Caco-2 (cell line): ENCODE results near the gene MAMDC4. TPM values are rescaled to one million over a fixed set of nuclear protein-coding genes. Genes with fewer than 3 reads are reported as not detected.

Source experiments
- BruUV-seq: library from RNA; stranded (reverse); fragments of 400-500 nt; replicated peaks from 2 replicates; lab custom pipeline; 2021; lab: Mats Ljungman, UMichigan
- CTCF ChIA-PET: fragments of 300-600 bp; sonication (Branson Sonifier 250); formaldehyde crosslinking; loops from one replicate; lab custom pipeline; 2022; ENCODE audit warnings: antibody characterized with exemption; lab: Charles Lee
- POLR2A ChIA-PET: fragments of 300-600 bp; sonication (Branson Sonifier 250); formaldehyde crosslinking; loops from one replicate; lab custom pipeline; 2022; ENCODE audit warnings: antibody characterized with exemption; lab: Charles Lee
- DNase-seq, 2 experiments: peaks; one replicate each; pipeline versions ENCODE4 v3.0.0 to v3.0.0-alpha.2; 2020 to 2022
- H3K27me3 ChIP-seq: replicated peaks from 2 replicates; pipeline ENCODE4 v1.6.0; 2011; ENCODE audit warnings: low read length; ENCODE audit not compliant: control insufficient read depth, insufficient read depth
- H3K36me3 ChIP-seq: 2 replicates; pipeline ENCODE4 v1.5.1; 2011; ENCODE audit warnings: low read length; ENCODE audit not compliant: control insufficient read depth, insufficient read depth
- H3K4me1 ChIP-seq: fragments of 250-450 bp; sonication (Bioruptor Pico); 2 replicates; pipeline ENCODE4 v1.5.1; 2020; ENCODE audit warnings: mild to moderate bottlenecking
- H3K4me3 ChIP-seq: 2 replicates; pipeline ENCODE4 v1.5.1; 2011; ENCODE audit warnings: low read depth, mild to moderate bottlenecking, control low read depth, low read length
- H3K9me3 ChIP-seq: fragments of 250-450 bp; sonication (Bioruptor Pico); 2 replicates; pipeline ENCODE4 v1.5.1; 2020; ENCODE audit warnings: mild to moderate bottlenecking, moderate library complexity
- H3K27ac Mint-ChIP-seq: one replicate; pipeline ENCODE4 v1.8.0; 2022; ENCODE audit warnings: mixed read lengths; ENCODE audit not compliant: unreplicated experiment
- H3K27me3 Mint-ChIP-seq: one replicate; pipeline ENCODE4 v1.8.0; 2022; ENCODE audit warnings: mixed read lengths; ENCODE audit not compliant: insufficient read depth, unreplicated experiment
- H3K36me3 Mint-ChIP-seq: one replicate; pipeline ENCODE4 v1.8.0; 2022; ENCODE audit warnings: mild to moderate bottlenecking, mixed read lengths; ENCODE audit not compliant: insufficient read depth, unreplicated experiment
- H3K4me1 Mint-ChIP-seq: one replicate; pipeline ENCODE4 v1.8.0; 2022; ENCODE audit warnings: low read depth, mixed read lengths; ENCODE audit not compliant: unreplicated experiment
- H3K4me3 Mint-ChIP-seq: one replicate; pipeline ENCODE4 v1.8.0; 2022; ENCODE audit warnings: mild to moderate bottlenecking, moderate library complexity, mixed read lengths; ENCODE audit not compliant: unreplicated experiment
- H3K9me3 Mint-ChIP-seq: one replicate; pipeline ENCODE4 v1.8.0; 2022; ENCODE audit warnings: mixed read lengths; ENCODE audit not compliant: unreplicated experiment
- CTCF ChIP-seq, 2 experiments: fragments of 200-600 bp in 1 of 2; IDR thresholded peaks; 1 replicate in 1 of 2; 2 replicates in 1 of 2; pipeline versions ENCODE4 v1.5.1 to v1.8.0; 2011 to 2022; ENCODE audit warnings: antibody characterized with exemption in 1 of 2, control low read depth in 1 of 2, inconsistent platforms in 1 of 2, low read depth in 1 of 2, low read length in 1 of 2, mild to moderate bottlenecking in 1 of 2, moderate library complexity in 1 of 2; ENCODE audit not compliant: insufficient read depth in 1 of 2, severe bottlenecking in 1 of 2, unreplicated experiment in 1 of 2
- intact Hi-C: fragments of 100-400 bp; cut with micrococcal nuclease; formaldehyde crosslinking; loops from one replicate; pipeline ENCODE4 v1.10.0; 2022; ENCODE audit not compliant: unreplicated experiment
- total RNA-seq: library from RNA; stranded (reverse); gene quantifications from 2 replicates; pipeline ENCODE4 v1.2.3, GENCODE V29; 2022

The MAMDC4 gene
- total RNA-seq, 1 experiment from 2014 or later, result 8.8 TPM

GRCh38 chr9:136848393-136849037 lies 3.6 kb upstream of the MAMDC4 start:
- Histone ChIP-seq H3K36me3 (peaks cover 1% of the 10 kb centered on the region; the same call in 1 of the 2 replicates), H3K4me1 (peaks cover 8% of the 10 kb centered on the region; the same call in 1 of the 2 replicates), H3K27me3 (no peaks in the 10 kb centered on the region), H3K9me3 (no peaks in the 10 kb centered on the region), H3K4me3 (peak overlapping the region; percentile 97)
- Mint-ChIP-seq H3K4me1 (no peaks in the 10 kb centered on the region), H3K36me3 (peaks cover 66% of the 10 kb centered on the region), H3K27ac (peak overlapping the region; percentile 87), H3K9me3 (no peaks in the 10 kb centered on the region), H3K27me3 (no peaks in the 10 kb centered on the region), H3K4me3 (peak overlapping the region; percentile 97)
- intact Hi-C loops, result loop anchor here (1.0 to 10.0 kb wide), 3 partner anchors 18 to 96 kb away; partner anchors contain the start of genes C8G, EDF1, FBXW5 and RABL6
- BruUV-seq, result TSS peak; percentile 80
- CTCF ChIA-PET, result interaction anchor here (0.5 to 1.5 kb wide), 5 partner anchors 28 to 225 kb away, joined by 3 to 5 read pairs (median 3); no protein-coding TSS in a partner anchor
- POLR2A ChIA-PET, result interaction anchor here (0.6 to 0.7 kb wide), 2 partner anchors 78 to 429 kb away, joined by 3 read pairs; no protein-coding TSS in a partner anchor
- TF ChIP-seq CTCF (IDR thresholded peaks at IDR 0.05; ENCODE audit: insufficient read depth in 1 of 2, low read depth in 1 of 2, low read length in 1 of 2, severe bottlenecking in 1 of 2, unreplicated experiment in 1 of 2), result no peak
- peak in 1 of 2 experiments; percentile 77 for DNase-seq

- Mint-ChIP-seq H3K4me3 (peak within 1 kb of the TSS; percentile 97), H3K9me3 (no peaks in the 10 kb centered on the region), H3K36me3 (peaks cover 60% of the 10 kb centered on the region), H3K4me1 (no peaks in the 10 kb centered on the region), H3K27ac (peak within 1 kb of the TSS; percentile 87), H3K27me3 (no peaks in the 10 kb centered on the region)
- ChIA-PET POLR2A (no interaction called here), CTCF (interaction anchor here (1.5 kb wide), 1 partner anchor 186 kb away, joined by 3 read pairs; no protein-coding TSS in a partner anchor)
- Histone ChIP-seq H3K4me1 (peaks cover 8% of the 10 kb centered on the region; the same call in 1 of the 2 replicates), H3K9me3 (no peaks in the 10 kb centered on the region), H3K4me3 (peak within 1 kb of the TSS; percentile 97), H3K36me3 (peaks cover 1% of the 10 kb centered on the region; the same call in 1 of the 2 replicates), H3K27me3 (no peaks in the 10 kb centered on the region)
- no peak for TF ChIP-seq CTCF (IDR thresholded peaks at IDR 0.05; ENCODE audit: insufficient read depth in 1 of 2, low read depth in 1 of 2, low read length in 1 of 2, severe bottlenecking in 1 of 2, unreplicated experiment in 1 of 2)
- intact Hi-C loops, result loop anchor here (1.0 to 10.0 kb wide), 3 partner anchors 17 to 96 kb away; partner anchors contain the start of genes C8G, EDF1, FBXW5 and RABL6
- peak; percentile 99 for DNase-seq
- no TSS peak for BruUV-seq
These were observed 2.8 kb upstream of the MAMDC4 start, which contains the start of gene PHPT1 for GRCh38 chr9:136849038-136849959. PHPT1 (plus strand) TSS chr9:136849409; CDS start chr9:136849431, 22 bp downstream.
